GM23338 (cell line): ENCODE data around the gene BTNL2.
"Not testable (repeated sequence)": the region's sequence is repeated elsewhere in the genome, so short reads cannot be mapped to it uniquely, and the experiment has no call there.

ENCODE experiments used
- CTCF ChIP-seq, 2 experiments: fragments of 200-600 bp in 1 of 2; sonication (generic) in 1 of 2; conservative IDR thresholded peaks; 2 replicates each; pipeline versions ENCODE4 v1.5.1 to v1.6.1; 2016 to 2017; ENCODE audit warnings: antibody characterized with exemption in 2 of 2, low read depth in 2 of 2, mild to moderate bottlenecking in 2 of 2, moderate library complexity in 1 of 2
- EZH2 ChIP-seq: fragments of 200-600 bp; sonication (generic); IDR thresholded peaks from one replicate; pipeline ENCODE4 v1.8.0; 2017; ENCODE audit warnings: antibody characterized with exemption, mild to moderate bottlenecking, low read depth; ENCODE audit not compliant: unreplicated experiment
- EZH2phosphoT487 ChIP-seq: fragments of 200-600 bp; sonication (generic); IDR thresholded peaks from one replicate; pipeline ENCODE4 v1.8.1; 2018; ENCODE audit warnings: antibody characterized with exemption; ENCODE audit not compliant: unreplicated experiment
- JUNB ChIP-seq: IDR thresholded peaks from one replicate; pipeline ENCODE4 v1.6.1; 2016; ENCODE audit warnings: antibody characterized with exemption; ENCODE audit not compliant: unreplicated experiment
- POLR2AphosphoS5 ChIP-seq: IDR thresholded peaks from 2 replicates; pipeline ENCODE4 v1.6.1; 2016; ENCODE audit warnings: antibody characterized with exemption, low read depth
- REST ChIP-seq: IDR thresholded peaks from one replicate; pipeline ENCODE4 v1.6.1; 2018; ENCODE audit warnings: antibody characterized with exemption; ENCODE audit not compliant: unreplicated experiment
- ZNF114 ChIP-seq: fragments of 250-450 bp; sonication (Bioruptor Pico); IDR thresholded peaks from 2 replicates; pipeline ENCODE4 v1.5.0; 2020; ENCODE audit warnings: mild to moderate bottlenecking, moderate library complexity

- TF ChIP-seq CTCF (conservative IDR thresholded peaks at IDR 0.05; ENCODE audit: low read depth in 2 of 2); REST; JUNB; EZH2; ZNF114 (CRISPR knock-in tag); EZH2phosphoT487; POLR2AphosphoS5: not testable (repeated sequence)
Observed at GRCh38 chr6:32433950-32434349, 27.0 kb upstream of the BTNL2 start.
